K562 (cell line): Measurements from ENCODE around the gene NIPA2.

Experiments used
- POLR2A ChIP-seq: fragments of 450-650 bp; conservative IDR thresholded peaks from 2 replicates; pipeline ENCODE4 v1.6.1; 2016
- TF ChIP-seq, protein P1 (sequence below): sonication (generic); IDR thresholded peaks from 2 replicates; pipeline ENCODE4 v1.6.1; 2016

GRCh38 chr15:22870865-22871264 lies 32.4 kb downstream of the NIPA2 start:
- TF ChIP-seq, protein P1, sequence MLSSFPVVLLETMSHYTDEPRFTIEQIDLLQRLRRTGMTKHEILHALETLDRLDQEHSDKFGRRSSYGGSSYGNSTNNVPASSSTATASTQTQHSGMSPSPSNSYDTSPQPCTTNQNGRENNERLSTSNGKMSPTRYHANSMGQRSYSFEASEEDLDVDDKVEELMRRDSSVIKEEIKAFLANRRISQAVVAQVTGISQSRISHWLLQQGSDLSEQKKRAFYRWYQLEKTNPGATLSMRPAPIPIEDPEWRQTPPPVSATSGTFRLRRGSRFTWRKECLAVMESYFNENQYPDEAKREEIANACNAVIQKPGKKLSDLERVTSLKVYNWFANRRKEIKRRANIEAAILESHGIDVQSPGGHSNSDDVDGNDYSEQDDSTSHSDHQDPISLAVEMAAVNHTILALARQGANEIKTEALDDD: no peak
- no peak for TF ChIP-seq POLR2A
